ENCODE measurements around the gene RNPEPL1.

The RNPEPL1 gene

GRCh38 chr2:240597054-240597418 is 28.8 kb downstream of the RNPEPL1 start:
- no peaks in the 10 kb centered on the region for H3K36me3 ChIP-seq (ENCODE audit: low read length)
- H3K9ac ChIP-seq (ENCODE audit: low read length) = no peak overlapping the region
- no peaks in the 10 kb centered on the region for H3K9me2 ChIP-seq (replicated peaks; ENCODE audit: insufficient read depth, low read length)
- H2AFZ ChIP-seq (ENCODE audit: low read depth, low read length, severe bottlenecking) = no peak overlapping the region
- H3K27me3 ChIP-seq (ENCODE audit: low read length) = no peaks in the 10 kb centered on the region
- no peak overlapping the region for H3K4me2 ChIP-seq (ENCODE audit: low read depth, low read length, poor library complexity, severe bottlenecking)
- H4K20me1 ChIP-seq (ENCODE audit: low read depth, low read length) = no peaks in the 10 kb centered on the region
- TF ChIP-seq EZH2phosphoT487 (conservative IDR thresholded peaks at IDR 0.05; ENCODE audit: low read length) = no peak
- no peak for TF ChIP-seq CTCF (IDR thresholded peaks at IDR 0.05; ENCODE audit: insufficient read depth, low read length, poor library complexity, severe bottlenecking)
- 0 out of 2 replicates have a peak, but pooled peaks cover 5% of the 10 kb centered on the region for H3K79me2 ChIP-seq (ENCODE audit: insufficient read depth, low read length)
- H3K4me3 ChIP-seq (ENCODE audit: insufficient read depth, low read length, poor library complexity, severe bottlenecking) = no peak overlapping the region
- no peaks in the 10 kb centered on the region for H3F3A ChIP-seq (ENCODE audit: insufficient read depth)
- no peak overlapping the region for H3K27ac ChIP-seq (ENCODE audit: low read depth, low read length)
- no peaks in the 10 kb centered on the region for H3K9me3 ChIP-seq (ENCODE audit: insufficient read depth, low read length)

GRCh38 chr2:240597419-240598181 is 29.3 kb downstream of the RNPEPL1 start:
- Histone ChIP-seq H2AFZ (ENCODE audit: low read depth, low read length, severe bottlenecking) (no peak overlapping the region), H3K27ac (ENCODE audit: low read depth, low read length) (no peak overlapping the region), H3K9ac (ENCODE audit: low read length) (no peak overlapping the region), H3K27me3 (ENCODE audit: low read length) (no peaks in the 10 kb centered on the region), H3K4me2 (ENCODE audit: low read depth, low read length, poor library complexity, severe bottlenecking) (no peak overlapping the region), H3K36me3 (ENCODE audit: low read length) (no peaks in the 10 kb centered on the region), H3F3A (ENCODE audit: insufficient read depth) (no peaks in the 10 kb centered on the region), H3K9me3 (ENCODE audit: insufficient read depth, low read length) (no peaks in the 10 kb centered on the region), H3K79me2 (ENCODE audit: insufficient read depth, low read length) (0 out of 2 replicates have a peak, but pooled peaks cover 5% of the 10 kb centered on the region), H3K4me3 (ENCODE audit: insufficient read depth, low read length, poor library complexity, severe bottlenecking) (no peak overlapping the region), H4K20me1 (ENCODE audit: low read depth, low read length) (no peaks in the 10 kb centered on the region), H3K9me2 (replicated peaks; ENCODE audit: insufficient read depth, low read length) (no peaks in the 10 kb centered on the region)
- no peak for TF ChIP-seq EZH2phosphoT487 (conservative IDR thresholded peaks at IDR 0.05; ENCODE audit: low read length)
- no peak for TF ChIP-seq CTCF (IDR thresholded peaks at IDR 0.05; ENCODE audit: insufficient read depth, low read length, poor library complexity, severe bottlenecking)

- Histone ChIP-seq H2AFZ (ENCODE audit: low read depth, low read length, severe bottlenecking) (no peak overlapping the region), H3K9ac (ENCODE audit: low read length) (no peak overlapping the region), H3K4me3 (ENCODE audit: insufficient read depth, low read length, poor library complexity, severe bottlenecking) (no peak overlapping the region), H3K79me2 (ENCODE audit: insufficient read depth, low read length) (0 out of 2 replicates have a peak, but pooled peaks cover 5% of the 10 kb centered on the region), H3K27me3 (ENCODE audit: low read length) (no peaks in the 10 kb centered on the region), H3K27ac (ENCODE audit: low read depth, low read length) (no peak overlapping the region), H4K20me1 (ENCODE audit: low read depth, low read length) (no peaks in the 10 kb centered on the region), H3K36me3 (ENCODE audit: low read length) (no peaks in the 10 kb centered on the region), H3K9me3 (ENCODE audit: insufficient read depth, low read length) (no peaks in the 10 kb centered on the region), H3K4me2 (ENCODE audit: low read depth, low read length, poor library complexity, severe bottlenecking) (no peak overlapping the region), H3K9me2 (replicated peaks; ENCODE audit: insufficient read depth, low read length) (no peaks in the 10 kb centered on the region), H3F3A (ENCODE audit: insufficient read depth) (no peaks in the 10 kb centered on the region)
- TF ChIP-seq CTCF (IDR thresholded peaks at IDR 0.05; ENCODE audit: insufficient read depth, low read length, poor library complexity, severe bottlenecking) = no peak
- no peak for TF ChIP-seq EZH2phosphoT487 (conservative IDR thresholded peaks at IDR 0.05; ENCODE audit: low read length)
Measured at GRCh38 chr2:240598311-240598911, 30.1 kb downstream of the RNPEPL1 start.
